Kidney capillary endothelial cell (primary cell): Measurements from ENCODE around the gene ANKRD33B.
"Not testable (repeated sequence)": the region's sequence is repeated elsewhere in the genome, so short reads cannot be mapped to it uniquely, and the experiment has no call there.

Experiments used
- DNase-seq: peaks from one replicate; pipeline ENCODE4 v3.0.0-alpha.2; 2018; ENCODE audit warnings: low spot score

Gene ANKRD33B

DNA sequence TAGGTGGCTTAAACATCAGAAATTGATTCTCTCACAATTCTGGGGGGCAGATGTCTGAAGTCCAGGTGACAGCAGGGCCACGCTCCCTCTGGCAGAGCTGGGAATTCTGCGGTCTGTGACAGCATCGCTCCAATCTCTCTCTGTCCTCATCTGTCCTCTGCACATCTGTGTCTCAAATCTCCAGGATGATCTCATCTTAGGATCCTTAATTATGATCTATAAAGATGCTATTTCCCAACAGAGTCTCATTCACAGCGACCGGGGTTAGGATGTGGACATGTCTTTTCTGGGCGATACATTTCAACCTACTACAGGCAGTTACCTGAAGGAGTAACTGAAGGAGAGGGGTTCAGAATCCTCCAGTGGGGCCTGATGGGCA lies 31.4 kb downstream of the ANKRD33B start:
- DNase-seq, result no peak

GRCh38 chr5:10595672-10596309 lies 31.9 kb downstream of the ANKRD33B start:
- DNase-seq, result peak; percentile 68

DNA sequence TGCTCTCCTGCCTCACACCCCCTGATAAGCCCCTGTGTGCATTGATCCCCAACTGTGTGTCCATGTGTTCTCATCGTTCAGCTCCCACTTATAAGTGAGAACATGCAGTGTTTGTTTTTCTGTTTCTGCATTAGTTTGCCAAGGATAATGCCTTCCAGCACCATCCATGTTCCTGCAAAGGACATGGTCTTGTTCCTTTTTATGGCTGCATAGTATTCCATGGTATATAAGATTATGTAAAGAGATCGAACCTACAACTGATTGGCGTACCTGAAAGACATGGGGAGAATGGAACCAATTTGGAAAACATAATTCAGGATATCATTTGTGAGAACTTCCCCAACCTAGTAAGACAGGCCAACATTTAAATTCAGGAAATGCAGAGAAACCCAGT lies 32.4 kb downstream of the ANKRD33B start:
- DNase-seq, result no peak

DNA sequence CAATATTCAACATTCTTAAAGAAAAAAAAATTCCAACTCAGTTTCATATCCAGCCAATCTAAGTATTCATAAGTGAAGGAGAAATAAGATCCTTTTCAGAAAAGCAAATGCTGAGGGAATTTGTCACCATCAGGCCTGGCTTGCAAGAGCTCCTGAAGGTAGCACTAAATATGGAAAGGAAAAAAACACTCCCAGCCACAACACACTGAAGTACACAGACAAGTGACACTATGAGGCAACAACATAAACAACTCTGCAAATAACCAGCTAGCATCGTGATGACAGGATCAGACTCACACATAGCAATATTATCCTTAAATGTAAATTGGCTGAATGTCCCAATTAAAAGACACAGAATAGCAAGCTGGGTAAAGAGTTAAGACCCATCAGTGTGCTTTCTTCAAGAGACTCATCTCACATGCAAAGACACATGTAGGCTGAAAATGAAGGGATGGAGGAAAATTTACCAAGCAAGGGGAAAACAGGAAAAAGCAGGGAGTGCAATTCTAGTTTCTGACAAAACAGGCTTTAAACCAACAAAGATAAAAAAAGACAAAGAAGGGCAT lies 33.1 kb downstream of the ANKRD33B start:
- DNase-seq, result no peak

DNA sequence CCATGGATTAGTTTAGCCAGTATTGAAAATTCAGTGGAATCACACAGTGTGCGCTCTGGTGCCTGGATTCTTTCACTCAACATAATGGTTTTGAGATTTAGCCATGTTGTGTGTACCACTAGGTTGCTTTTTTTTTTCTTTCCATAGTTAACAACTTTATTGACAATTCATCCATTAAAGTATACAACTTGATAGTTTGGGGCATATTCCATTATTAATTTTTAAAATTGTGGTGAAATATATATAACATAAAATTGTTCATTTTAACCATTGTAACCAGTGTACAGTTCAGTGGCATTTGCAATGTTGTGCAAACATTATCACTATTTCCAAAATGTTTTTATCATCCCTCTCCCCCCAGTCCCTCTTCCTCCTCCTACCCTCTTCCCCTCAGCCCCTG lies 35.2 kb downstream of the ANKRD33B start:
- no peak for DNase-seq

GRCh38 chr5:10599862-10600284 lies 36.0 kb downstream of the ANKRD33B start:
- no peak for DNase-seq

DNA sequence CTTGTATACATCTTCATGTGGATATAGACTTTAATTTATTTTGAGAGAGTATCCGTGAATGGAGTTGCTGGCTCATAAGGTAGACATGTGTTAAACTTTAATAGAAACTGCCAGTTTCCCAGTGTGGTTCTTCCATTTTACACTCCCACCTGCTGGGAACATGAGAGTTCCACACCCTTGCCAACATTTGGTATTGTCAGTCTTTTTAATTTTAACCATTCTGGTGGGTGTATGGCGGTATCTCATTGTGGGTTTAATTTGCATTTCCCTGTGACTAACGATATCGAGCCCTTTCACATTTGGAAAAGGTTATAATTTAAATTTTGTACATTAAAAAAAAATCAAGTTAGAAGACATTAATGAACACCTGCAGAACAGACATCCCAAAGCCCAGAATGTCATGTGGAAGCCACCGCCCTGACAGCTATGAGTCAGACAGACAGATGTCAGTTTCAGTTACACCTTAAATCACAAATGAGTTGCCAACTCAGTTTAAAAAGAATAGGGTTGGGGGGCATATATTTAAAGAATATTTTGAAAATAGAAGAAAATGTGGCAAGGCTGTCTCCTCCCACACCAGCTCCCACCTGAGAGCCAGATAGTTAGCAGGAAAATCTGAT lies 36.9 kb downstream of the ANKRD33B start:
- DNase-seq, result no peak

DNA sequence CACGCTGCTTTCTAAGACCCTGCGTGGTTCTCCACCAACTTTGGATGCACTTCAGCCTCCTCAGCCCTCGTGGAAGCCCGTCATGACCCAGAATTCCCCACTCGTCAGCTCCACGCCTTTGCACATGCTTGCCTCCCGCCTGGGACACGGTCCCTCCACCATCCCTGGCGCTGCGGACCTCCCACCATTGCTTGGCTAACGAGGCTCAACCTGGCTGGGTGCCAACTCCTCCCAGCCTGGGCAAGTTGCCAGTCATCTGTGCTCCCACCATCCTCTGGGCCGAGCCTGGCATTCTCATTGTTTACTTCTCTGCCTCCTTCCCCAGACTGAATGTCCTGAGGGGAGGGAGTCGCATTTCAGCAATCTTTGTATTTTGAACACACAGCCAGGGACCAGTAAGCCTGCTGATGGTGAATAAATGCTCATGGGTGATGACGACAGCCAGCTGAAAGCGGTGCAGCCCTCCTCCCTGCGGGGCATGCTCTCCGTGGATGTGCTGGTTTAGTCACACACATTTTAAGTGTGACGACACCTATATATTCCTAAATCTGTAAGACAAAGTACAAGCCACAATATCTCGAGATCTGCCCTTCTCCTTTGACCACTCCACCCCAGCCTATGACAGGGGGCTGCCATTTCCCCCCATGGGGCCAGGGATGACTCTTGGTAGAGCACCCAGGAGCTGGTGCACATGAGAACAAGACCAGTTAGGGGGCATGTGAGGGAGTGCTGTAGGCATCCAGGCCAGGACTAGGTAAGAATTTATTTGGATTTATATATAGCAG lies 37.6 kb downstream of the ANKRD33B start:
- DNase-seq, result peak; percentile 60

- DNase-seq, result no peak
Observed at GRCh38 chr5:10602031-10602806, 38.3 kb downstream of the ANKRD33B start.

- no peak for DNase-seq
Observed at GRCh38 chr5:10604975-10605374, 41.1 kb downstream of the ANKRD33B start.

DNA sequence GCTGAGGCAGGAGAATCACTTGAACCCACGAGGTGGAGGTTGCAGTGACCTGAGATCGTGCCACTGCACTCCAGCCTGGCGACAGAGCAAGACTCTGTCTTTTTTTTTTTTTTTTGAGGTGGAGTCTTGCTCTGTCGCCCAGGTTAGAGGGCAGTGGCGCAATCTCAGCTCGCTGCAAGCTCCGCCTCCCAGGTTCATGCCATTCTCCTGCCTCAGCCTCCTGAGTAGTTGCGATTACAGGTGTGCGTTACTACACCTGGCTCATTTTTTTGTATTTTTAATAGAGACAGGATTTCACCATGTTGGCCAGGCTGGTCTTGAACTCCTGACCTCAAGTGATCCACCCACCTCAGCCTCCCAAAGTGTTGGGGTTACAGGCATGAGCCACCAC lies 42.8 kb downstream of the ANKRD33B start:
- DNase-seq, result not testable (repeated sequence)

- DNase-seq, result no peak
Observed at GRCh38 chr5:10607023-10607665, 43.3 kb downstream of the ANKRD33B start.

DNA sequence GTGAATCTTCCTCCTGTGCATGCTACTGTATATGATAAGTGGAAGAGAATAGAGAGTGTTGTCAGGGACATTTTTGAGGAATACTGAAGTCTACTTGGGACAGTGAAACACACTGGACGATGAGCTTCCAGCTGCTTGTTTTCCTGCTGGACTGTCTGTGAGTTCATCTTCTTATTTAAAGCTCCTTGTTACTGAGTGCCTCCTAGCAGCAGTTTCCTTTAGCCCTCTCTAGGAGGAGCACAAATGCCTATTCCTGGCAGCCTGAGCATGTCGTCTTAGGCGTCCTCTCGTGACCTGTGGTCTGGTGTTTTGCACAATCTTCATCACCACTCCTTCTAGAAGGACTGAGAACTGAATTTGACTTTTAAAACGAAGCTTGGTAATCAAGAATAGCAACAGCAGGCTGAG lies 43.8 kb downstream of the ANKRD33B start:
- no peak for DNase-seq

DNA sequence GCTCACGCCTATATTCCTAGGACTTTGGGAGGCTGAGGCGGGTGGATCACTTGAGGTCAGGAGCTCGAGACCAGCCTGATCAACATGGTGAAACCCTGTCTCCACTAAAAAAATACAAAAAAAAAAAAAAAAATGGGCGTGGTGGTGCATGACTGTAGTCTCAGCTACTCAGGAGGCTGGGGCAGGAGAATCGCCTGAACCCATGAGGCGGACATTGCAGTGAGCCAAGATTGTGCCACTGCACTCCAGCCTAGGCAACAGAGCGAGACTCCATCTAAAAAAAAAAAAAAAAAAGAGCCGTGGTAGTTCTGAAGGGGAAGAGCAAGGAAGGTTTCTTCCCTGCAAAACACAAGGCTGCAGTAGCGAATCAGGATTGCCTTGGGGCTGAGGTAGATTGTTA lies 44.2 kb downstream of the ANKRD33B start:
- not testable (repeated sequence) for DNase-seq

- DNase-seq, result no peak
Observed at GRCh38 chr5:10610058-10610457, 46.2 kb downstream of the ANKRD33B start.

DNA sequence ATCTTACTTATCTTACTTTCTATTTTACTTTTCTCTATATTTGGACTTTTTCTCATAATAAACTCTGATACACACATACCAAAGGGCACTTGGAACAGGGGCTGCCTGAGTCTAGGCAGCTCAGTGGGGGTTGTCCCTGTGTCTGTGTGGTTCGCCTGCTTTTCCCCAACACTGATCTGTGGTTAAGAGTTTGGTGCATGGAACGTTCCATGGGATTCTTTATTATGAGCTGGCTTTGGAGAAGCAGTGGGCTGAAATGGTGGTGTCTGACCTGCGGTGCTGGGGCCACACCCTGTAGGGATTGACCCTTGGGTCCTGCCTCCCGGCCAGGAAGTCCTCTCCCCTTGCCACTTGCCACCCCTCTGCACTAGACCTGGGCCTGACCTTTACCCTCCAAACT lies 47.4 kb downstream of the ANKRD33B start:
- DNase-seq, result no peak

GRCh38 chr5:10612251-10612650 lies 48.4 kb downstream of the ANKRD33B start:
- DNase-seq, result no peak

DNA sequence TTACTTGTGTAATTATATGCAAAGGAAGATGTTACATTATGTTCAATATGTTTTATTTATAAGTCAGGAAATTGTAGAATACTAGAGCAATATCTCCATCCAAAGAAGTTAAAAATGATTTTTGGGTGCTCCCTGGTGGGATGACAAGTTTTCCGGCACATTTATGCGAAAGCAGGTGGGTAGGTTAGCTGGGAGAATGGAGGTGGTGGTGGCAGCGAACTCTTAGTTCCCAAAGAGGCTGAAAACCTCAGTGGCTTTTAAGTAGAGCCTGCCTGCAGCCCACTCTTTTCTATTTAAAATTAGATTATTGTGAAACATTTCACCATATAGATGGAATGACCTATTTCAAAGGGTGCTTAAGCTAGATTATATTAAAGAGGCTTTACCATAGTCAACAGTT lies 51.8 kb downstream of the ANKRD33B start:
- DNase-seq, result no peak

- no peak for DNase-seq
Observed at GRCh38 chr5:10617103-10617502, 53.2 kb downstream of the ANKRD33B start.

- no peak for DNase-seq
Observed at GRCh38 chr5:10618311-10618710, 54.4 kb downstream of the ANKRD33B start.

DNA sequence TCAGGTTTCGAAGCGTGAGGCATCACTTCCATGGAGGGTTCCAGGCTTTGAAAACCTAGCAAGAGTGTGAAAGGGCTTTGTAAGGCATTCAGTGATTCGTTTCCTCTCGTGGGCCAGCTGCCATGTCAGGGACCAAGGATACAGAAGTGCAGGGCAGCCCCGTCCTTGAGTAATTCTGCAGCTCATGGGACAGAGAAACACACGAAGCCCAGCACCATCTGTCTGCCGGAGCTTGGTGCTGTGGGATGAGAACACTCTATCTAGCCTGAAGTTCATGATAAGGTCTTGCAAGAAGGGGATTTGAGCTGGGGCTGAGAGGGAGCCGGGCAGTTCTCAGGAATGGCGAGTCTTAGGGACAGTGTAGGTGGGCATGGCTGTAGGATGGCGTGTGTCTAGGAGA lies 55.8 kb downstream of the ANKRD33B start:
- no peak for DNase-seq

DNA sequence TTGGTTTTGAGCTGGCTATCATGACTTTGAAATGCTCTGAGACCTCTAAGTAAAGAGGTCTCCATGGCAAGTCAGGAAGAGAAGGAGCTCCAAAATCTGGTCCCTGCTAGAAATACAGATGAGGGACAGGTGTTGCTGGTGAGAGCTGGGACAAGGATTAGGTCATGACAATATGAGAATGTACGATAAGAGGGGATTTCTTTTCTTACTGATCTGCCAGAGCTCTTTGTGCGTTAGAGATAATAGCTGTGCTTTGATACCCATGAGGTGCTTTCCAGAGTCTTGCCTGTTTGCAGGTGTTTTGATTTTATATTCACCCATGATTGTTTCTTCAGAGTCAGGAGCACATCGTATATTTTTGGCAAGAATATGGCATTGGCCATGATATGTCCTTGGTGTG lies 56.5 kb downstream of the ANKRD33B start:
- DNase-seq, result no peak
